GM21390 (cell line): ENCODE measurements around the gene CFAP74.

ENCODE experiments used
- ATAC-seq: cut with Tn5 transposase; IDR thresholded peaks from one replicate; pipeline ENCODE4 v1.9.1; 2021; ENCODE audit not compliant: unreplicated experiment

CFAP74 gene

DNA sequence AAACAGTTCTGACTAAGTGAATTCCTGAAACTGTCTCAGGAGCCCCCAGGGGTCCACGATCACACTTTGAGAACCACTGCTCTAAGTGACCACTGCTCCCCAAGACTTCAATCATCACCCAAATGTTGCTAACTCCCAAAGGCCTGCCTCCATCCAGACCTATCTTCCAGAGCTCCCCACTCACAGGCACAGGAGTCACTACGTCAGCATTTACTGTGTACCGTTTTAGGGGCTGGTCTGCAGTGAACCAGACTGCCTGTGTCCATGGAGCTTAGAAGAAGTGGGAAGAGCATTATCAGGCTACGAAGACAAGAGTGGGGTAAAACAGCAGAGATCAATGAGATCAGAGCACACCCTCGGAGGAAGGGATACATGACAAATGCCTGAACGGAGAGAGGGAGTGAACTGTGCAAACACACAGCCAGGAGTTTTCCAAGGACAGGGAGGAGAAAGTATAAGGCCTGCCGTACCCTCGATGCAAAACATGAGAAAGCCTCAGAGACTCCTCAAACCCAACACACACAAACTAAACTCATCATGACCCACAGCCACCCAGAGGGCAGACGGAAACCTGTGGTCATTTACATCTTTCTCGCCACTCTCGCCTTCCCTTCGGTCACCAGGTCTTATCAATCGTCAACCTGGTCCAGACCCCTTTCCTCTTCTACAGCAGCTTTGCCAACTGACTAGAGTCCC, 122.8 kb downstream of the CFAP74 start:
- no peak for ATAC-seq

DNA sequence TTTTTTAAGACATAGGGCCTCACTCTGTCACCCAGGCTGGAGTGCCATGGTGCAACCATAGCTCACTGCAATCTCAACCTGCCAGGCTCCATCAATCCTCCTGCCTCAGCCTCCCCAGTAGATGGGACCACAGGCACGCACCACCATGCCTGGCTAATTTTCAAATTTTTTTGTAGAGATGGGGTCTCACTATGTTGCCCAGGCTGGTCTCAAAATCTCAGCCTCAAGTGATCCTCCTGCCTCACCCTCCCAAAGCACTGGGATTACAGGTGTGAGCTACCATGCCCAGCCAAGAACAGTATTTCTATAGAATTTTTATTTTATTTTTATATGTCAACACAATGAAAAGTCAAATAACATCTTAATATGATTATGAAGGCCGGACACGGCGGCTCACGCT, 123.6 kb downstream of the CFAP74 start:
- no peak for ATAC-seq

DNA sequence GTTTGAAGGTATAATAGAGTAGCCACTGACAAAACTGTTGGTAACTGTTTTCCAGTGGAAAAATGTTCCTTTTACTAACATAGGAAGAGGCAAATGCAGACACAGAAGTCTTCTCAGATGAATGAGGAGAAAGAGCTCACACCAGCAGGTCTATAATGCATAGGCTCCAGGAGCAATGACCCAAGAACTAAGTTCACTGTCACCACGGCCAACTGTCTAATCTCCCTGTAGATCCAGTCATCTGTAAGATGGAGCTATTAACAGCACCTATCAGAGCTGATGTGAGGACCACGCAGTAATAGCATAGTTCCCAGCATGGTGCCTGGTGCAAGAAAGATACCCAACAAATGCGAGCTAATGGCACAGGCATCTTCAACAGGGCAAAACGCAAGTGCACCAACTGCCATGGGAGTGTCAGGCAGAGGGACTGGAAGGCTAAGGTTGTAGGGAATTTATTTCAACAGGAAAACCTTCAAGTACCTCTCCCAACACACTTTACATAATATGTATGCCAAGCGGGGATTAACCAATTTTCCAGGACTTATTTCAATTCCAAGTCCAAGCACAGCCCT, 125.6 kb downstream of the CFAP74 start:
- no peak for ATAC-seq

DNA sequence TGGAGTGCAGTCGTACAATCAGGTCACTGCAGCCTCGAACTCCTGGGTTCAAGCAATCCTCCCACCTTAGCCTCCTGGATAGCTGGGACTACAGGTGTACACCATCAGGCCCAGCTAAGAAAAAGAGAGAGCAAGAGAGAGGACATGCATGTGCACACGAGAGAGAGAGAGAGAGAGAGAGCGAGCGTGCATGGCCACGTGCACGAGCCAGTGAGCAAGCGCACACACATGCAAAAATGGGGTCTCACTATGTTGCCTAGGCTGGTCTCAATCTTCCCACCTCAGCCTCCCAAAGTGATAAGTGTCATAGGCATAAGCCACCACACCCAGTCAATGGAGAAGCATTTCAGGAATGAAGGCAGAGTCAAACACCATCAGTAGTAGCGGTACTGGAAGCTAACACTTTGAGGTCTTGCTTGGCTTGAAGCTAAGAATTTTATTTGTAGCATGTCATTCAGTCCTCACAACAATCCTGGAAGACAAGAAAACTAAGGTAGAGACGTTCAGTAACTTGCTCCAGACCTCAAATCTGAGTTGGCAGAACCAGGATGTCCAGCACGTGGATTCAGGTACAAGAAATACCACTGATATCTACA, 127.2 kb downstream of the CFAP74 start:
- no peak for ATAC-seq

DNA sequence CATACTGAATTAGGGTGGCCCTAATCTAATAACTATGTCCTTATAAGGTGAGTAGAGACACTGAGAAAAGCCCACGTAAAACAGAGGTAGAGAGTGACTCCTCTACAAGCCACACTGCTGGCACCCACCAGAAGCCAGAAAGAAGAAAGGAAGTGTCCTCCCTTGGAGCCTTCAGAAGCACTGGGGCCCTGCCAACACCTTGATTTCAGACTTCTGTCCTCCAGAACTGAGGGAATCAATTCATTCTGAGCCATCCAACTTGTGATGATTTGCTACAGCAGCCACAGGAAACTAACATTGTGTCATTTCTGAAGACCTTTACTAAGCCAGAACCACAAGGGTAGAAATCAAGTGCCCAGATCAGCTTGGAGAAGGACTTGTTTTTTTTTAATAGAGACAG, 127.7 kb downstream of the CFAP74 start:
- no peak for ATAC-seq

DNA sequence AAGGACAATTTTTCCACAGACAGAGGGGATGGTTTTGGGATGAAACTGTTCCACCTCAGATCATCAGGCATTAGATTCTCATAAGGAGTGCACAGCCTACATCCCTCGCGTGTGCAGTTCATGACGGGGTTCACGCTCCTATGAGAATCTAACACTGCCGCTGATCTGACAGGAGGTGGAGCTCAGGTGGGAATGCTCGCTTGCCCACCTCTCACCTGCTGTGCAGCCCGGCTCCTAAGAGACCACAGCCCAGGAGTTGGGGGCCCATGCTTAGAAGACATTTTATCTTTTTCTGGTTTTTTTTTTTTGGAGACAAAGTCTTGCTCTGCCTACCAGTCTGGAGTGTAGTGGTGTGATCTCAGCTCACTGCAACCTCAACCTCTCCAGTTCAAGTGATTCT, 128.7 kb downstream of the CFAP74 start:
- ATAC-seq = no peak

DNA sequence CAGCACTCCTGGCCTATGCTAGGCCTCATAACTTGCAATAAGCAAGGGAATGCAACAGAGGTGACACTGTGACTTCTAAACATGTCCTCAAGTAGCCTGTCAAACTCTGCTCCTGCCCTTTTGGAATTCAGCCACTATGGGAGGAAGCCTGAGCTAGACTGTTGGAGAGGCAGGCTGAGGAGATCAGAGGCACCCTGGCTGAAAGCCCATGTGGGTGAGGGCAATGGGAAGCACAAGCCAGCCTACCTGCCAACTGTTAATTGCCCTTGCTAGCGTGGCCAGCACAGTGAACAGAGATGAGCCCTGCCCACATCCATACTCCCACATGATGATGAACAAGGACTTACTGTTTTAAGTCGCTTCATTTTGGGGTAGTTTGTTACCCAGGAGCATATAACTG, 130.4 kb downstream of the CFAP74 start:
- no peak for ATAC-seq

DNA sequence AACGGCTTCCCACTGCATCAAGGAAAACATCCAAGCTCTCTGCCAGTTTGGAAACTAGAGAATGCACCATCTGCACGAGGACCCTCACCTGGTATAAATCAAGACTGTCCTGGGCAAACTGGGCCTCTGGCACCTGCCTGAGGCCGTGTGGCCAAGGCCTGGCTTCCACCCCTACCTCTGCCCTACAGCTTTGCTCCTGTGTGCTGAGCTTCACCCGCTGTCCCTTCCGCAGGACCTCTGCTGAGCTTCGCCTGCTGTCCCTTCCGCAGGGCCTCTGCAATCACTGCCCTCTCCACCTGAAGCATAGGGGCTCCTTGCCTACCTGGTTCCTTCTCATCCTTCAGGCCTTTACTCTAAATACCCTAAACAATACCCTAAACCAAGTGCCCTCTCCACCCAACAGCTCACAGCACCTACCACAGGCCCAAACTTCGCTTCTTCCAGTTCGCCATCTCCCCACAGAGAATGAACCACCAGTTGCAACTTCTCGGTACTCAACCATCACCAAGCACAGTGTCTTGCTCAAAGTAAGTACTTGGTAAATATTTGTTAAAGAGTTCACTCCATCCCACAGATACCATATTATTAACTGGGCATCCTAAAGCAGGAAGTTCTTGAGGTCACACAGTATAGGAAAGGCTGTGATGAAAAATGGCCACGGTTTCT, 131.1 kb downstream of the CFAP74 start:
- no peak for ATAC-seq
